ENCODE data around the gene DUOX1. TPM values are rescaled to one million over a fixed set of nuclear protein-coding genes. Genes with fewer than 3 reads are reported as not detected.

The DUOX1 gene
- total RNA-seq, 1 experiment from 2014 or later: not detected

- Histone ChIP-seq H3K4me3 (no peak overlapping the region), H3K36me3 (no peaks in the 10 kb centered on the region), H3K27me3 (no peaks in the 10 kb centered on the region), H3K9me3 (replicated peaks) (no peaks in the 10 kb centered on the region), H3K4me1 (no peaks in the 10 kb centered on the region; the same call in 1 of the 2 replicates), H3K27ac (no peak overlapping the region)
- DNase-seq: no peak
Observed at GRCh38 chr15:45151998-45152828, 22.4 kb downstream of the DUOX1 start.

DNA sequence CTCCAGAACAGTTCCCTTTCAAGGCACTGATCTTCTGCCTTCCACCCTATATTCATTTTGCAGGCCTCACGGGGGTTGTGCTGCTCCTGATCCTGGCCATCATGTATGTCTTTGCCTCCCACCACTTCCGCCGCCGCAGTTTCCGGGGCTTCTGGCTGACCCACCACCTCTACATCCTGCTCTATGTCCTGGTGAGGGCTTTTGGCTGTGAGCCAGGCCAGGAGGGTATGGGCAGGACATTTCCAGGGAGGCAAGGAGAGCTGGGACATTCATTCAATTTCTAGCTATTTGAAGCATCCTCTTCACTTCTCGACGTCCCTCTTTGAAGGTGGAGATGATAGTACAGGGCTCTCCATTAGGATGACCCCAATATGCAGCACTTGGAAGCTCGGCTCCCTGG is 25.9 kb downstream of the DUOX1 start:
- DNase-seq: no peak
- no peaks in the 10 kb centered on the region for H3K27me3 ChIP-seq
- H3K36me3 ChIP-seq: no peaks in the 10 kb centered on the region

DNA sequence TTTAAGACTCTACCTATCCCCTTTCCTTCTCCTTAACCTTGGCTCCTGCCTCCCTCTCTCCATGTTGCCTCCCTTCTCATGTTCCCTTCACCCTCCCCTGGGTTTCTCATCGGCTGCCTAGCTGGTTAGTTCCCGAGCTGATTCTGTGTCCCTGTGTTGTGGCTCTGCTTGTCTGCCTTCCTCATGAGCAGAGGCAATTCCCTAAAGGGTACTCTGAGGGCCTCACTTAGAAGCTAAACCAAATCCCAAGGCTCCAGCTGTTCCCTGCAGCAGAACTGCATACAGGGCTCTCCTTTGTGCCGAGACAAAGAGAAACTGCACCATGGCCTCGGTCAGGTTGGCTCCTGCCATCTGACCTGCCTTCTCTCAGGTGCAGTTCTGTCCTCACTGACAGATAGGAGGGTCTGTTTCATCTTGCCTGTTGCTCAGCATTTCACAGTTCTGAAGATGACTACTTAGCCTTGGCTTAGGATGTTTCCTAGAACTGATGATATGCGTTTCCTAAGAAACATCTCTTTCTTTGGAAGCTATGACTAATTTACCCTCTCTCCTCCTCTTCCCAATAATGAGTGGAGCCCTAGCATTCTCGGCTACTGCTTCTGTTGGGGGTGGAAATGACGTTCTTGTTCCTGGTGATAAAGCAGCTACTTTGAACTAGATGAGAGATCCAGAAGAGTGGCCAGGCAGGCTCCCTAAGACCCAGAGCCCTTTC is 27.1 kb downstream of the DUOX1 start:
- Histone ChIP-seq H3K4me3 (no peak overlapping the region), H3K9me3 (replicated peaks) (no peaks in the 10 kb centered on the region), H3K4me1 (no peaks in the 10 kb centered on the region; the same call in 1 of the 2 replicates), H3K36me3 (no peaks in the 10 kb centered on the region), H3K27me3 (no peaks in the 10 kb centered on the region), H3K27ac (no peak overlapping the region)
- DNase-seq: peak in 1 of 2 experiments; percentile 41

More for the DNA sequence above, 25.9 kb downstream of the DUOX1 start:
- no peak overlapping the region for H3K4me3 ChIP-seq
- H3K9me3 ChIP-seq (replicated peaks): no peaks in the 10 kb centered on the region
- no peaks in the 10 kb centered on the region; the same call in 1 of the 2 replicates for H3K4me1 ChIP-seq
- no peak overlapping the region for H3K27ac ChIP-seq

GRCh38 chr15:45157974-45158373 is 28.2 kb downstream of the DUOX1 start:
- Histone ChIP-seq H3K4me1 (peaks cover 5% of the 10 kb centered on the region), H3K4me3 (no peak overlapping the region), H3K9me3 (replicated peaks) (no peaks in the 10 kb centered on the region), H3K36me3 (no peaks in the 10 kb centered on the region), H3K27me3 (no peaks in the 10 kb centered on the region), H3K27ac (no peak overlapping the region)
- DNase-seq: peak; percentile 66 to 72

GRCh38 chr15:45161666-45162065 is 31.9 kb downstream of the DUOX1 start:
- Histone ChIP-seq H3K36me3 (no peaks in the 10 kb centered on the region), H3K9me3 (replicated peaks) (no peaks in the 10 kb centered on the region), H3K4me1 (peaks cover 5% of the 10 kb centered on the region), H3K4me3 (no peak overlapping the region), H3K27me3 (no peaks in the 10 kb centered on the region), H3K27ac (no peak overlapping the region)
- no peak for DNase-seq

DNA sequence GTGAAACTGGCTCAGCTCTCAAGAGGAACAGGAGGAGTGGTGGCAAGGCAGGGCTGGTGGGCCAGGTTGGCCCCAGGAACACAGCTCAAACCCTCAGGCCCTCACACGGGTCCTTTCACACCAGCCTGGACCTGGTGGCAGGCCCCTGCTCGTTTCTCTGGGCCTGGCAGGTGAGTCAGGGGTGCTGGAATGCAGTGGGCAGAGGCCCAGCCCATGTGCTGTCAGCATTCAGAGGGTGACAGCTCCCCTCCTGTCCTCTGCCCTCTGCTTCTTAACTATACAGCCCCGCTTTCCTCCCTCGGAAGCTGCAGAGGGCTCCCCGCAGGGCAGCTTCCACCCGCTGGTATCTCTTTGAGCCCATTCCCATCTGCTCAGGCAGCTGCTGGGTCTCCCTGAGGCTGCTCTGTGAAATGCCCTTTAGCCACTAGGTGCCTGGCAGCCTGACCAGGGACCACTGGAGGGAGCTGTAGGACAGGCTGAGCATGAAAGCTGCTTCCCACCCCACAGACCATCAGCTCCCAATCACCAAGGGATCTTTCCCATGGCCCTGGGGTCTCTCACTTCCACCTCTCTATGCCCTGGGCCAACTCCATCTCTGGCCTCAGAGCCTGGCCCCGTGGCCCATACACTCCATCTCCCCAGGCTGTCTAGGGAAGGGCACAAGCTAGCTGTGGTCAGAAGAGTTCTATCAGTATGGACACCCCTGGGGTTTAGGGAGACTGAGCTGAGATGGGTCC is 33.1 kb downstream of the DUOX1 start:
- H3K27ac ChIP-seq: no peak overlapping the region
- no peaks in the 10 kb centered on the region for H3K36me3 ChIP-seq
- no peaks in the 10 kb centered on the region for H3K9me3 ChIP-seq (replicated peaks)
- peak; percentile 91 to 95 for DNase-seq
- H3K4me1 ChIP-seq: peaks cover 5% of the 10 kb centered on the region
- no peak overlapping the region for H3K4me3 ChIP-seq
- H3K27me3 ChIP-seq: no peaks in the 10 kb centered on the region

GRCh38 chr15:45163508-45163856 is 33.7 kb downstream of the DUOX1 start:
- Histone ChIP-seq H3K4me1 (peaks cover 5% of the 10 kb centered on the region), H3K9me3 (replicated peaks) (no peaks in the 10 kb centered on the region), H3K27me3 (no peaks in the 10 kb centered on the region), H3K4me3 (no peak overlapping the region), H3K36me3 (no peaks in the 10 kb centered on the region), H3K27ac (no peak overlapping the region)
- DNase-seq: no peak

DNA sequence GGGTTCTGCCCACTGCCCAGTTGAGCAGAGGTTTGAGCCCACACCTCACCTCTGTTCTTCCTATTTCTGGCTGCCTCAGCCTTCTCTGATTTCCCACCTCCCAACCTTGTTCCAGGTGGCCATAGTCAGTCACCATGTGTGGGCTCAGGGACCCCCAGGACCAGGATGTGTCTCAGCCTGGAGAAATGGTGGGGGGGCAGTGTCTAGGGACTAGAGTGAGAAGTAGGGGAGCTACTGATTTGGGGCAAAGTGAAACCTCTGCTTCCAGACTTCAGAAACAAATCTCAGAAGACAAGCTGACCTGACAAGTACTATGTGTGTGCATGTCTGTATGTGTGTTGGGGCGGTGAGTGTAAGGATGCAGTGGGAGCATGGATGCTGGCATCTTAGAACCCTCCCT is 35.1 kb downstream of the DUOX1 start:
- Histone ChIP-seq H3K27me3 (no peaks in the 10 kb centered on the region), H3K4me1 (peaks cover 5% of the 10 kb centered on the region), H3K4me3 (no peak overlapping the region), H3K27ac (no peak overlapping the region), H3K36me3 (no peaks in the 10 kb centered on the region), H3K9me3 (replicated peaks) (no peaks in the 10 kb centered on the region)
- DNase-seq: no peak

GRCh38 chr15:45165536-45165935 is 35.7 kb downstream of the DUOX1 start:
- Histone ChIP-seq H3K27me3 (no peaks in the 10 kb centered on the region), H3K9me3 (replicated peaks) (no peaks in the 10 kb centered on the region), H3K4me1 (peaks cover 5% of the 10 kb centered on the region), H3K4me3 (no peak overlapping the region), H3K36me3 (no peaks in the 10 kb centered on the region), H3K27ac (no peak overlapping the region)
- no peak for DNase-seq

GRCh38 chr15:45166834-45167630 is 37.2 kb downstream of the DUOX1 start:
- Histone ChIP-seq H3K4me1 (peaks cover 5% of the 10 kb centered on the region), H3K27ac (peak overlapping the region; percentile 79), H3K27me3 (no peaks in the 10 kb centered on the region), H3K36me3 (no peaks in the 10 kb centered on the region; the same call in 1 of the 2 replicates), H3K9me3 (replicated peaks) (no peaks in the 10 kb centered on the region), H3K4me3 (peak overlapping the region; percentile 65)
- peak; percentile 95 to 96 for DNase-seq

- H3K4me3 ChIP-seq: peak overlapping the region; percentile 65
Observed at GRCh38 chr15:45167631-45168205, 37.9 kb downstream of the DUOX1 start.

DNA sequence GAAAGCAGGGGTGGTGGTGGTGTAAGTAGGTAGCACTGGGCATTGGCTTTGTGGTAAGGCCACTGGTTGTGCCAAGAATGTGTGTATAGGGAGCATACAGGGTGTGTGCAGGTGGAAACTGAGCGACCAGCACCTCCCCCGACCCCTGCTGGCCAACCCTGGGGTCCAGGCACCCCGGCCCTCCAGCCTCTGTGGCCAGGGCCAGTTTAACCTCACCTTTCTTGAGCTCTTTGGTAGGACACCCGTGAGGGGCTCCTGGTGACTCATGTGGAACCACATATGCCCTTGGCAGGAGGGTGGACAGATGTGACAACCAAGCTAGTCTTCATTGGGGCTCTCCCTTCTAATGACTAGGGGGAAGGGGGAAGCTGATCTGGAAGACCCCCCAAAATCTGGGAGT is 38.5 kb downstream of the DUOX1 start:
- no peaks in the 10 kb centered on the region for H3K27me3 ChIP-seq

More at GRCh38 chr15:45167631-45168205, 37.9 kb downstream of the DUOX1 start:
- Histone ChIP-seq H3K4me1 (peaks cover 2% of the 10 kb centered on the region), H3K27ac (peak overlapping the region; percentile 79; the same call in 1 of the 2 replicates), H3K9me3 (replicated peaks) (no peaks in the 10 kb centered on the region), H3K36me3 (no peaks in the 10 kb centered on the region; the same call in 1 of the 2 replicates), H3K27me3 (no peaks in the 10 kb centered on the region)
- DNase-seq: no peak

GRCh38 chr15:45168751-45169551 is 39.2 kb downstream of the DUOX1 start:
- H3K27ac ChIP-seq: no peak overlapping the region
- H3K4me3 ChIP-seq: no peak overlapping the region
- DNase-seq: no peak
- peaks cover 3% of the 10 kb centered on the region; the same call in 1 of the 2 replicates for H3K36me3 ChIP-seq
- H3K27me3 ChIP-seq: no peaks in the 10 kb centered on the region
- H3K9me3 ChIP-seq (replicated peaks): no peaks in the 10 kb centered on the region
- H3K4me1 ChIP-seq: no peaks in the 10 kb centered on the region

More for the DNA sequence above, 38.5 kb downstream of the DUOX1 start:
- H3K4me3 ChIP-seq: no peak overlapping the region
- DNase-seq: no peak
- H3K27ac ChIP-seq: no peak overlapping the region
- H3K9me3 ChIP-seq (replicated peaks): no peaks in the 10 kb centered on the region
- H3K36me3 ChIP-seq: no peaks in the 10 kb centered on the region; the same call in 1 of the 2 replicates
- no peaks in the 10 kb centered on the region for H3K4me1 ChIP-seq

Data from SJCRH30 (cell line).